ENCODE data around the gene BLM.
"Not testable (repeated sequence)": the region's sequence is repeated elsewhere in the genome, so short reads cannot be mapped to it uniquely, and the experiment has no call there.

BLM gene

DNA sequence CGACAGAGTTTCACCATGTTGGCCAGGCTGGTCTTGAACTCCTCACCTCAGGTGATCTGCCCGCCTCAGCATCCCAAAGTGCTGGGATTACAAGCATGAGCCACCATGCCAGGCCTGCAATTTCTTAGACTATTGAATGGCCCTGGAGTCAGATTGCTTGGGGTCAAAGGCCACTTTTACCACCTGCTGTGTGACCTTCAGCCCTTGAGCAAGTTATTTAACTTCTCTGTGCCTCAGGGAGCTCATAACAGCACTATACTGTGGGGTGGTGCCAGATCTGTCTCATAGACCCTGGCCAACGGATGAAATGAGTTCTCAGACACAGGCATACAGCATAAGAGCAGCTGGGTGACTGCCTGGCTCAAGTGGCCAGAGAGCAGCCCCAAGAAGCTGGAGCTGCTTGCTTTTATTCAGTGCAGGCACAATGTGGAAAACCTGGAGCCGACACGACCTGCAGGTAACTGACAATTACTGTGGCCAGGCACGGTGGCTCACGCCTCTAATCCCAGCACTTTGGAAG is 106.4 kb downstream of the BLM start:
- DNase-seq (ENCODE audit: low spot score) = no peak
- TF ChIP-seq, protein P1, sequence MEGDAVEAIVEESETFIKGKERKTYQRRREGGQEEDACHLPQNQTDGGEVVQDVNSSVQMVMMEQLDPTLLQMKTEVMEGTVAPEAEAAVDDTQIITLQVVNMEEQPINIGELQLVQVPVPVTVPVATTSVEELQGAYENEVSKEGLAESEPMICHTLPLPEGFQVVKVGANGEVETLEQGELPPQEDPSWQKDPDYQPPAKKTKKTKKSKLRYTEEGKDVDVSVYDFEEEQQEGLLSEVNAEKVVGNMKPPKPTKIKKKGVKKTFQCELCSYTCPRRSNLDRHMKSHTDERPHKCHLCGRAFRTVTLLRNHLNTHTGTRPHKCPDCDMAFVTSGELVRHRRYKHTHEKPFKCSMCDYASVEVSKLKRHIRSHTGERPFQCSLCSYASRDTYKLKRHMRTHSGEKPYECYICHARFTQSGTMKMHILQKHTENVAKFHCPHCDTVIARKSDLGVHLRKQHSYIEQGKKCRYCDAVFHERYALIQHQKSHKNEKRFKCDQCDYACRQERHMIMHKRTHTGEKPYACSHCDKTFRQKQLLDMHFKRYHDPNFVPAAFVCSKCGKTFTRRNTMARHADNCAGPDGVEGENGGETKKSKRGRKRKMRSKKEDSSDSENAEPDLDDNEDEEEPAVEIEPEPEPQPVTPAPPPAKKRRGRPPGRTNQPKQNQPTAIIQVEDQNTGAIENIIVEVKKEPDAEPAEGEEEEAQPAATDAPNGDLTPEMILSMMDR (IDR thresholded peaks at IDR 0.05; ENCODE audit: extremely low read depth, missing control alignments) = no peak

- not testable (repeated sequence) for DNase-seq (ENCODE audit: low spot score)
Observed at GRCh38 chr15:90825115-90825899, 108.2 kb downstream of the BLM start.

- not testable (repeated sequence) for DNase-seq (ENCODE audit: low spot score)
Observed at GRCh38 chr15:90826206-90826885, 109.2 kb downstream of the BLM start.

GRCh38 chr15:90826886-90827435 is 109.8 kb downstream of the BLM start:
- TF ChIP-seq, protein P1 (IDR thresholded peaks at IDR 0.05; ENCODE audit: extremely low read depth, missing control alignments) = no peak
- DNase-seq (ENCODE audit: low spot score) = no peak

- no peak for DNase-seq (ENCODE audit: low spot score)
- TF ChIP-seq, protein P1 (IDR thresholded peaks at IDR 0.05; ENCODE audit: extremely low read depth, missing control alignments) = no peak
Observed at GRCh38 chr15:90828111-90828510, 111.0 kb downstream of the BLM start.

DNA sequence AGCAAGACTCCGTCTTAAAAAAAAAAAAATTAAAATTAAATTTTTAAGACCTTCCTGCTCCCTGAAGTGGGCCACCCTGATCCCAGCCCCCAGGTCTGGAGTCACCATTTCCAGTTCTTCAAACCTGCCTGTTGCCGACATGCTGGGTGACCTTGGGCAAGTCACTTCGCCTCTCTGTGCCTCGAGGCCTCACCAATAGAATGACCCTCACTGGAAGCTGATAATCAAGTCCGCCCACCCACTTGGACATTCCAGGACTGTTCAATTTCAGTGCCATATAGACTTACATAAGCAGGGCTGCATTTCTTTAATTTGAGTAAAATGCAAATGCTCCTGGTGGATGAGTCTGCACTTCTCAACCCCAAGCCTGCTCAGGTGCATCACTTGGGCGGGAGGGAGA is 112.0 kb downstream of the BLM start:
- no peak for DNase-seq (ENCODE audit: low spot score)
- TF ChIP-seq, protein P1 (IDR thresholded peaks at IDR 0.05; ENCODE audit: extremely low read depth, missing control alignments) = no peak

GRCh38 chr15:90829942-90830440 is 112.8 kb downstream of the BLM start:
- DNase-seq (ENCODE audit: low spot score) = peak; percentile 69
- TF ChIP-seq, protein P1 (IDR thresholded peaks at IDR 0.05; ENCODE audit: extremely low read depth, missing control alignments) = no peak

GRCh38 chr15:90834626-90835025 is 117.5 kb downstream of the BLM start:
- TF ChIP-seq, protein P1 (IDR thresholded peaks at IDR 0.05; ENCODE audit: extremely low read depth, missing control alignments) = no peak
- no peak for DNase-seq (ENCODE audit: low spot score)
